Measurements from ENCODE around the gene ACIN1.

The ACIN1 gene

GRCh38 chr14:23049011-23049410 lies 45.9 kb downstream of the ACIN1 start:
- Histone ChIP-seq H3K4me1 (ENCODE audit: insufficient read depth, low read length, severe bottlenecking) (no peaks in the 10 kb centered on the region), H3K27ac (ENCODE audit: low read depth, low read length, poor library complexity, severe bottlenecking) (no peak overlapping the region), H3K9ac (ENCODE audit: low read length) (no peak overlapping the region), H3K4me2 (ENCODE audit: low read length) (no peak overlapping the region), H3K9me3 (ENCODE audit: low read length) (no peaks in the 10 kb centered on the region), H3K9me2 (ENCODE audit: low read depth, low read length) (no peaks in the 10 kb centered on the region), H4K20me1 (ENCODE audit: insufficient read depth, low read length) (no peaks in the 10 kb centered on the region), H3K79me2 (ENCODE audit: insufficient read depth, low read length) (no peaks in the 10 kb centered on the region), H2AFZ (ENCODE audit: low read length) (no peak overlapping the region), H3K4me3 (ENCODE audit: low read depth, low read length, poor library complexity, severe bottlenecking) (no peak overlapping the region), H3F3A (ENCODE audit: insufficient read depth, low read length) (no peaks in the 10 kb centered on the region), H3K36me3 (ENCODE audit: insufficient read depth, low read length) (no peaks in the 10 kb centered on the region), H3K27me3 (ENCODE audit: insufficient read depth, low read length) (0 out of 2 replicates have a peak, but pooled peaks cover 7% of the 10 kb centered on the region)
- TF ChIP-seq, protein P1, sequence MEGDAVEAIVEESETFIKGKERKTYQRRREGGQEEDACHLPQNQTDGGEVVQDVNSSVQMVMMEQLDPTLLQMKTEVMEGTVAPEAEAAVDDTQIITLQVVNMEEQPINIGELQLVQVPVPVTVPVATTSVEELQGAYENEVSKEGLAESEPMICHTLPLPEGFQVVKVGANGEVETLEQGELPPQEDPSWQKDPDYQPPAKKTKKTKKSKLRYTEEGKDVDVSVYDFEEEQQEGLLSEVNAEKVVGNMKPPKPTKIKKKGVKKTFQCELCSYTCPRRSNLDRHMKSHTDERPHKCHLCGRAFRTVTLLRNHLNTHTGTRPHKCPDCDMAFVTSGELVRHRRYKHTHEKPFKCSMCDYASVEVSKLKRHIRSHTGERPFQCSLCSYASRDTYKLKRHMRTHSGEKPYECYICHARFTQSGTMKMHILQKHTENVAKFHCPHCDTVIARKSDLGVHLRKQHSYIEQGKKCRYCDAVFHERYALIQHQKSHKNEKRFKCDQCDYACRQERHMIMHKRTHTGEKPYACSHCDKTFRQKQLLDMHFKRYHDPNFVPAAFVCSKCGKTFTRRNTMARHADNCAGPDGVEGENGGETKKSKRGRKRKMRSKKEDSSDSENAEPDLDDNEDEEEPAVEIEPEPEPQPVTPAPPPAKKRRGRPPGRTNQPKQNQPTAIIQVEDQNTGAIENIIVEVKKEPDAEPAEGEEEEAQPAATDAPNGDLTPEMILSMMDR (IDR thresholded peaks at IDR 0.05; ENCODE audit: low read length) = no peak
- no peak for TF ChIP-seq EZH2 (IDR thresholded peaks at IDR 0.05; ENCODE audit: borderline replicate concordance, low read length)

DNA sequence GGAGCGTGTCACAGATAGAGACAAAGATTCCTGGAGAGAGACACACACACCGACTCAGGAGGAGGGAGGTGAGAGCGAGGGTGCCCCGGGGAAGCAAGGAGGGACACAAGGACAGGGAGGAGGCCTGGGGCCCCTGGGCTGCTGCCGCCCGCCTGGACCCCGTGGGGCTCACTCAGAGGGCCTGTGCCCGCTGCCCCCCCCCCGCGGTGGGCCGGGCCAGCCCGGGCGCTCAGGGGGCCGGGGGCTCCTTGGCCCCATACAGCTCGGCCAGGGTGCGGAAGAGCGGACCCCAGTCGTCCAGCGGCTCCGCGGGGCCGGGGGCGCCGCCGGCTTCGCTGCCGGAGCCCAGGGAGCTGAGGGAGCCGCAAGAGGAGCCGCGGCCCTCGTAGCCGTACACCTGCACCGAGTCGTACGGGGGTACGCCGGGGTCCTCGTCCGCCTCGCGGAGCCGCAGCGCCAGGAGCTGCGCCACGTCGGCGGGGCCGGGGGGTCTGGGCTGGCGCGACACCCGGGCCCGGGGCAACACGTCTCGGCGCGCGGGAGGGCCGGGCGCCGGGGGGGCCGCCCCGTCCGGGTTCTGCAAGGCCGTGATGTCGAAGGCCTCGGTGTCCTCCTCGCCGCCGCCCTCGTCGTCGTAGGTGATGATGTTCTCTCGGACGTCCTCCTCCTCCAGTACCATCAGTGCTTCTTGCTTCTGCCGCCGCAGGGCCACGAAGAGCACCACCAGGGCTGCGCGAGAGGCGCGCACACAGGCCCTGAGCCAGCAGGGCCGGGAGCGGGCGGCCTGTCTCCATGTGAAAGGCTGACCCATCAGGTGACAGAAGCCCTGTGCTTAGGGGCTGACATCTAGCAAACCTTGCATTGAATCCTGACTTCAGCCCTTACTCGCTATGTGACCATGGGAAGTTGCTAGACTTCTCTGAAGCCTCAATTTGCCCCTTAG lies 46.9 kb downstream of the ACIN1 start:
- Histone ChIP-seq H3K36me3 (ENCODE audit: insufficient read depth, low read length) (no peaks in the 10 kb centered on the region), H3K9ac (ENCODE audit: low read length) (no peak overlapping the region)

DNA sequence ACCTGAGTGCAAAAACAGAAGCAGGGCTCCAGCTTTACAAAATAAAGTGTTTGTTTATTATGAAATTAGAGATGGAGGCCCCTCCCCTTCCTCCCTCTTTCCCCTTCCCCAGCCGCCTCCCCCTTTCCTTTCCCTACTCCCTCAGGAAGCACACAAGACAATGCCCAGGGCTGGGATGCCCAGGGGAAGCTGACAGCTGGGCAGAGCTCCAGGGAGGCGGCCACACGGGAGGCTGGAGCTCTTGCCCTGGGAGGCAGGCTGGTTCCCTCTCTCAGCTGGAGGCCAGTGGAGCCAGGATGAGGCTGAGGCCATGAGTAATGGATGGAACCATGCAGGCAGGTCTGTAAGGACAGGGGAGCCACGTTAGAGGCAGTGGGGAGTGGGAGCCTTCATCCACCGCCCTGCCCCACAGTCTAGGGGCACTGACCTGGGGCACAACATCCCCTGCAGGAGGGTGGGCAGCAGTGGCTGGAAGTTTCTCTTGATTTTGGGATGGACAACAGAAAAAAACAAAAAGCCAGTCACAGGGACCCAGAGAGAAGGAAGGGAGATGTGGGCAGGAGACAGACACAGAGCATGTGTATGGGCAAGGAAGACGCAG lies 47.8 kb downstream of the ACIN1 start:
- Histone ChIP-seq H3K27ac (ENCODE audit: low read depth, low read length, poor library complexity, severe bottlenecking) (no peak overlapping the region), H4K20me1 (ENCODE audit: insufficient read depth, low read length) (no peaks in the 10 kb centered on the region), H3K36me3 (ENCODE audit: insufficient read depth, low read length) (no peaks in the 10 kb centered on the region), H3F3A (ENCODE audit: insufficient read depth, low read length) (no peaks in the 10 kb centered on the region), H2AFZ (ENCODE audit: low read length) (no peak overlapping the region), H3K79me2 (ENCODE audit: insufficient read depth, low read length) (no peaks in the 10 kb centered on the region), H3K9me3 (ENCODE audit: low read length) (no peaks in the 10 kb centered on the region), H3K27me3 (ENCODE audit: insufficient read depth, low read length) (peaks cover 7% of the 10 kb centered on the region; the same call in 1 of the 2 replicates), H3K4me3 (ENCODE audit: low read depth, low read length, poor library complexity, severe bottlenecking) (no peak overlapping the region), H3K4me1 (ENCODE audit: insufficient read depth, low read length, severe bottlenecking) (no peaks in the 10 kb centered on the region), H3K4me2 (ENCODE audit: low read length) (no peak overlapping the region), H3K9ac (ENCODE audit: low read length) (no peak overlapping the region), H3K9me2 (ENCODE audit: low read depth, low read length) (no peaks in the 10 kb centered on the region)
- TF ChIP-seq EZH2 (IDR thresholded peaks at IDR 0.05; ENCODE audit: borderline replicate concordance, low read length) = no peak
- TF ChIP-seq, protein P1 (IDR thresholded peaks at IDR 0.05; ENCODE audit: low read length) = no peak

More for the DNA sequence above, 46.9 kb downstream of the ACIN1 start:
- H3K4me1 ChIP-seq (ENCODE audit: insufficient read depth, low read length, severe bottlenecking) = no peaks in the 10 kb centered on the region
- no peaks in the 10 kb centered on the region for H3K9me2 ChIP-seq (ENCODE audit: low read depth, low read length)
- H3K4me3 ChIP-seq (ENCODE audit: low read depth, low read length, poor library complexity, severe bottlenecking) = no peak overlapping the region
- H2AFZ ChIP-seq (ENCODE audit: low read length) = no peak overlapping the region
- no peaks in the 10 kb centered on the region for H3K79me2 ChIP-seq (ENCODE audit: insufficient read depth, low read length)
- H4K20me1 ChIP-seq (ENCODE audit: insufficient read depth, low read length) = no peaks in the 10 kb centered on the region
- TF ChIP-seq EZH2 (IDR thresholded peaks at IDR 0.05; ENCODE audit: borderline replicate concordance, low read length) = no peak
- TF ChIP-seq, protein P1 (IDR thresholded peaks at IDR 0.05; ENCODE audit: low read length) = no peak
- H3K9me3 ChIP-seq (ENCODE audit: low read length) = no peaks in the 10 kb centered on the region
- no peaks in the 10 kb centered on the region for H3F3A ChIP-seq (ENCODE audit: insufficient read depth, low read length)
- no peak overlapping the region for H3K4me2 ChIP-seq (ENCODE audit: low read length)
- 0 out of 2 replicates have a peak, but pooled peaks cover 7% of the 10 kb centered on the region for H3K27me3 ChIP-seq (ENCODE audit: insufficient read depth, low read length)
- no peak overlapping the region for H3K27ac ChIP-seq (ENCODE audit: low read depth, low read length, poor library complexity, severe bottlenecking)

Data from OCI-LY1 (cell line).